ENCODE measurements around the gene LYPLAL1.

Gene LYPLAL1
- 5.3 to 31.7 (median 16.9) reads per million in 17 experiments for total RNA-seq

GRCh38 chr1:219173758-219174459, at the start of gene LYPLAL1:
TSS of gene LYPLAL1 (plus strand) at chr1:219173878. CDS start at chr1:219173891, 13 bp downstream.
- DNase-seq, result peak; percentile 95 to 98 (median 96)

DNA sequence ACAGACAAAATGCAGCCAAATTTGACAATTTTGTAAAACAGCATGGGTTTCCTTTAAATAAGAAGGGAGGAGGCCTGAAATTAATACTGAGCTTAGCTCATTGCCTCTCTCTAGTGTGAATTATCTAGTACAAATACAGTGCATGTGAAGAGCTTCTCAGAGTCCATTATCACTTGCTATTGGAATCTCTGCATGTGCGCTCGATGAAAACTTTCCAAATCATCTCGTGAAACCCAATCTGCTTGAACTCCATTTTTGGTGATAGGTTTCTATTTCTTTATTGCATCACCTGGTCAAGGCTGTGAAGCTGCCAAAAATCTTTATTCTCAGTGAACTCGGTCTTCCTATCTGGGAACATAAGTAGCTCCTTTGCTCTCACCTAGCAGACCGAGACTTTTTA, 49.5 kb upstream of the LYPLAL1 start:
- DNase-seq, result no peak

DNA sequence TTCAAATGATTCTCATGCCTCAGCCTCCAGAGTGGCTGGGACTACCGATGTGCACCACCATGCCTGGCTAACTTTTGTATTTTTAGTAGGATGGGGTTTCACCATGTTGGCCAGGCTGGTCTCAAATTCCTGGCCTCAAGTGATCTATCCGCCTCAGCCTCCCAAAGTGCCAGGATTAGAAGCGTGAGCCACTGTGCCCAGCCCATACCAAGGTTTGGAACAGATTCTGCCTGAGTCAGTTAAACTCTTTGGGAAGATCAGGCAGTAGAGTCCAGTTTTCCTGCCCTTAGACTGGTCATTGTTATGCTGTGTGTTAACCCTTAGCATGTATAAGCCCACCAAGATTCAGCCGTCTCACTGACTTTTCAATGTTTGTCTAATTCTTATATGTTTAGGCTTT, 48.3 kb upstream of the LYPLAL1 start:
- DNase-seq, result no peak

DNA sequence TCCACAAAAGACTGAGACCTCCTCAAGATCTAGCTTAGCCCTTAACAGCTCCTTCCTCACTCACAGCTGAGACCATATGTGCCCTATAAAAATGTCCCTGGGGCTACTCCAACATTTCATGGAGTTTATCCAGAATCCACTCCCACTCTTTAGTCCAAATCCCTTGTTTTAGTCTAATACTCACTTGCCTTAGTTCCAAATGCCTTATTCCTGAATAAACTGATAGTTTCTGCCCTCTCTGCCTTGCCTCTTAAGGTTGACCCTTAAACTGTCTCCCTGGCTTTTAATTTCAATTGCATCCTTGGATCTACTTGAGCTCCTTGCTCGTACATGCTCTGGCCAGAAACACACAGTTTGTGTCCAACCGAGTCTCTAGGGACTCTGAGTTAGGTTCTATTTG, 47.3 kb upstream of the LYPLAL1 start:
- no peak for DNase-seq

DNA sequence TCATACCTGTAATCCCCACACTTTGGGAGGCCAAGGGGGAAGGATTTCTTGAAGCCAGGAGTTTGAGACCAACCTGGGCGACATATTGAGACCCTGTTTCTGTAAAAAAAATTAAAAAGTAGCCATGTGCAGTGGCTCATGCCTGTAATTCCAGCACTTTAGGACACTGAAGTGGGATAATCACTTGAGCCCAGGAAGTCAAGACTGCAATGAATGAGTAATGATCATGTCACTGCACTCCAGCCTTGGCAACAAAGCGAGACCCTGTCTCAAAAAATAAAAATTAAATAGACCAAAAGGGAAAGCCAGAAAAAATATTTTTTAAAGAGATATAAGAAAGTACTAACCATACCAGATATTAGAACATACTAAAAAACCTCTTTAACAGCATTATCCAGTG, 44.7 kb upstream of the LYPLAL1 start:
- no peak for DNase-seq

GRCh38 chr1:219130366-219130935, 43.2 kb upstream of the LYPLAL1 start:
- DNase-seq, result peak in 1 of 4 experiments; percentile 6

DNA sequence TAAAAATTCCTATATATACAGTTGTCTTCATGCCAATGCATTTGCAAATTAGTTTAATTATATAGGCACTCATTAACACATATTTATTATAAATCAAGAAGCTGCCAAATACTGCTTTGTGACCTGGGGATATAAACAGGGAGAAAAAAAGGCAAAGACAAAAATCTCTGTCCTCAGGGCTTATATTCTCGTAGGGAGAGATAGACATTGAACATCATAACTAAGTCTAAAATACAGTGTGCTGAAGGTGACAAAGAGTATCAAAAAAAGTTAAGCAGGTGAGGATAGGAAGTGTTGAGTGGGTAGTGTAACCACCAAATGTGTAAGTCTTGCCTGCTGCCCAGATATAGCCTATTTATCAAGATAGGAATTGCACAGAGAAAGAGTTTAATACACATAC, 40.7 kb upstream of the LYPLAL1 start:
- no peak for DNase-seq

DNA sequence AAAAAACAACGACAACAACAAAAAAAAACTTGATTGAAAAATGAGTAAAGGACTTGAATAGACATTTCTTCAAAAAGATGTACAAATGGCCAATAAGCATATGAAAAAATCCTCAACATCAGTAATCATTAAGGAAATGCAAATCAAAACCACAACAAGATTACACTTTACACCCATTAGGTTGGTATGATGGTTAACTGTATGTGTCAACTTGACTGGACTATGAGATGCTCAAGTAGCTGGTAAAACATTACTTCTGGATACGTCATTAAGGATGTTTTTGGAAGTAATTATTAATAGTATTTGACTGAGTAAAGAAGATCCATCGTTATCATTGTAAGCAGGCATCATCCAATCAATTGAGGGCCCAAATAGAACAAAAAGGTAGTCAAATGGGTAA, 34.9 kb upstream of the LYPLAL1 start:
- no peak for DNase-seq

GRCh38 chr1:219140303-219140877, 33.3 kb upstream of the LYPLAL1 start:
- DNase-seq, result no peak

DNA sequence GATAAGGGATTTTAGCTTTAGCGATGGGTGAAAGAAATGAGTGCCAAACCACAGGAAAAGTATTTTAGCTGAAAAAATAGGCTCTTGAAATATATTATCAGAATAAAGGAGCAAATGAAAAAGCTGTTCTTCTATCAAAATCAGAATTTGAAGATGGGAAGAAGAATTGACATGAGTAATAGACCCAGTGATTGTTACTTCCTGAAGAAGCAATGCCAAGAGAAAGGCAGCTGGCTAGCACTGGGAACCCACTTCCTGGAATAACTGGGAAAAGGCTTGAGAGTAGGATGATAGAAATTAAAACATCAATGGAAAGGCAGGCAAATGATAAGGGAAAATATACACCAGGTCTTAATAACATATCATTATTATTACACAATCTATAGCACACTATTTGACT, 29.9 kb upstream of the LYPLAL1 start:
- DNase-seq, result peak in 3 of 4 experiments; percentile 10 to 31 (median 29)

DNA sequence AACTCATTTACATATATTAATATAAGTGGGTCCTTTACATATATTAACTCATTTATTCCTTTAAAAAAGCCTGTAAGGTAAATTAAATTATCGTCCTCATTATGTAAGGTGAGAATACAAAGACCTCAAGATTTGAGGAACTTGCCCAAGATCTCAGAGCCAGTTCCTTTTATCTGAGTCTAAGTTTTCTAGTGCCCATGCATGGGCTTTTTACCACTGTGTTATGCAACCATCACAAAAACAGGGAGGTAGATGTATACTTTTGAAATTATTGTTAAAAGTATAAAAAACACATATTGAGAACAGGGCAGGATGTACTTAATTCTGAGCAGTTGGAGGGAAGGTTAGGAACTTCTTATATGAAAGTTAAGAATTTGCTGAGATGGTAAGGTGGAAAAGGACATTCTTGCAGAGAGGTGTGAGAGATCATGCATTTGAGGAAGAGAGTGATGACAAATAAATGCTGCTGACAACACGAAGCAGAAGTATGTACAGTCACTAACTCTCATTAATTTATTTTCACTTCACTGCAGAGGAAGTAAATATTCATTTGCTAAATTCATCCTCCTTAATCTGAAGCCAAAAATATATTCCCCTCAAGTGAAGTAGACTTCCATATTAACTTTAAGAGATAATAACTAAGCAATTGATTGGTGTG, 28.9 kb upstream of the LYPLAL1 start:
- DNase-seq, result peak; percentile 15 to 67 (median 52)

GRCh38 chr1:219147571-219148019, 26.1 kb upstream of the LYPLAL1 start:
- no peak for DNase-seq

- no peak for DNase-seq
Observed at GRCh38 chr1:219149009-219149577, 24.6 kb upstream of the LYPLAL1 start.

DNA sequence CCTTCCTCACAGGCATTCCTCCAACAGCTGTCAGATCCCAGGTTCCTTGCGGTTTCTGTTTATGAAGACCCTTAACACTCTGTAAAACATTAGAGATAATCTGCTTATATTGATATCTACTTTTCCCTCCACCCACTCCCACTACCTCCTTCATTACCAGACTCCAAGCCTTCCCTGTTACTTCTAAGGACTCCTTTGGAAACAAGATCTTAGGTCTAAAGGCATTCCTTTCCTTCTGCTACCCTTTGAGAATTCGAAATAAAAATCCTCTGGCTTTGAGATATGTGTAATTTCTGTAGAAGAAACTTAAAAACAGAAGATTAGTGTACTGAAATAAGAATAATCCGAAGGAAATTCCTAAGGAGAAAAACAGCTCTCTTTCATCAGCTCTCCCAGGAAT, 23.7 kb upstream of the LYPLAL1 start:
- no peak for DNase-seq

- no peak for DNase-seq
Observed at GRCh38 chr1:219150913-219151312, 22.8 kb upstream of the LYPLAL1 start.

DNA sequence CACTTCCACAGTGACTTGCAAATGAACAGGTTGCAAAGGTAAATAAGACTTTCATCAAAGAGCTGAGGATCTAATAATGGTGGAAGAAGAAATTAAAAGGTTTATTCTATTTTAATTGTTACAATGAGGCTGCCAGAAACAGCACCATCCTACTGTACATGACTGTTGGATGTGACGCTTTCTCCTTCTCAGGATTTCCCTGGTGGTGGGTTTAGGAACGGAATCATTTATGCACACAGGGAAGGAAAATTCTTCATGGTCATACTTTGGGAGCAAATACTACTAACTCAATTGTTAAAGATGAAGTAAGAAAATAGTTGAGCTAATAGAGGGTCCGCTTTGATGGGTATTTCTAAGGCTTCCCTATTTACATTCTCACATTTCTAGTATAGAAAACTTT, 22.2 kb upstream of the LYPLAL1 start:
- DNase-seq, result no peak

DNA sequence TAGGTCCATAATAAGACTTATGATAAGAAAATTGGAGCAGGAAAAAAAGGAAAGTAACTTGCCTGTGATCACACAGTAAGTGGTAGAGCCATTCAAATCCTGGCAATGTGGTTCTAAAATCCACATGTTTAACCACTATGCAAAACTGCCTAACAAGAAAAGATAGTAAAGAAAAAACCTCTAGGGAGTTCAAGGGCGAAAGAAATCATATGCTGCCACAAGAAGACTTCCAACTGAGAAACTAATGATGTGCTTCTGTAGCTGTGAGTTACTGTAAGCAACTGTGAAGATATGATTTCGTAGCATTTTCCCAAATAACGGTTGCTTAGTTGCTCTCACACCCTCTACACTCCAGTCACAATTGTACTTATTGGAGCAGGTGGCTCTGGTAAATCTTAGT, 20.9 kb upstream of the LYPLAL1 start:
- DNase-seq, result no peak

GRCh38 chr1:219153723-219154122, 20.0 kb upstream of the LYPLAL1 start:
- no peak for DNase-seq

- no peak for DNase-seq
Observed at GRCh38 chr1:219155135-219155534, 18.5 kb upstream of the LYPLAL1 start.

DNA sequence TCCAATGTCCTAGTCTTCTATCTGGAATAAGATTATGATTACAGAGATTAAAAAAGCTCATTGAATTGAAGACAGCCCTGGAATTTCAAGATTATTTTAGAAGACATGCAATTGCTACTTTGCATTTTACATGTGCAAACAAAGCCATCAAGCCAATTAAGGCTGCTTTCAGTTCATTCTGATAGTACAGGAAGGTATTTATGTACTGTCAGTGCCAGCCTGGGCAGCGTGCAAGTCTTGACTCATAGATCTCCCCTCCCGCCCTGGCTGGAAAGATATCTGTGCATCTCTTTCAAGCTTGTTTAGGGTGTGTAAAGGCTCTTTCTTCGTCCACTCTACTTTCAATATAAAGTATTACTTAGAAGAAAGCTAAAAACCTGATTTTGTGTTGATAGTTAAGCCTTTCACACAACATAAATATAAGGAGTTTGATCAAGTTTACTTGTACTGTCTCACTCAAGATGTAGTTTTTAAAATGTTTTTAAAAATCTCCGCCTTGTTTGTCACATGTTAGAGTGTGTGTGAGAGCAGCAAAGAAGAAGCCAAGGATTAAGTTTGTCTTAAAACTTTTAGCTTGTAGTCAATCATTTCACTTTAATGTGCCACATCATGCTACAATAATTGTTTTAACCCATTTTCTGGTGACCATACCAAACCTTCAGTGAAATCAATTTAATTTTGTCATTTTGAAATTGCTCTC, 13.6 kb upstream of the LYPLAL1 start:
- DNase-seq, result no peak

- DNase-seq, result no peak
Observed at GRCh38 chr1:219160967-219161366, 12.7 kb upstream of the LYPLAL1 start.

- no peak for DNase-seq
Observed at GRCh38 chr1:219161371-219161770, 12.3 kb upstream of the LYPLAL1 start.
